CD4-positive, alpha-beta T cell treated with Interleukin-17A for 1 hour (primary cell): ENCODE data around the gene SEMA5A.

ENCODE experiments used
- DNase-seq: peaks from one replicate; pipeline ENCODE4 v3.0.0-alpha.2; 2020

The SEMA5A gene

DNA sequence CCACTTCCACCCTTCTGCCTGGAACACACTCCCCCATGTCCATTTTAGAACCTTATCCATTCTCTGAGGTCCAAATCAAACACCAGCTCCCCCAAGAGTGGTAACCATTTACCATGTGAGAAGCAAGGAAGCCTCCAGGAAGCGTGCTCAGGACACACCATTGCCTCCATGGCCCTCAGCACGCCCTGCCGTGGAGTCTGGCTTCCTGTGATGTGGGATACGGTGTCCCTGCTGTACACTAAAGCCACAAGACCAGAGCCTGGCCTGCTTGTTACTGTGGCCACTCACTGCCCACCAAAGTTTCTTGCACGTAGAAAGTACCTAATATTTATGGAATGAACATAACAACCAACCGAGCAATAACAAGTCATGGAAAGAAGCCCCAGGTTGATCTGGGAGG, 151.7 kb downstream of the SEMA5A start:
- DNase-seq: no peak

- no peak for DNase-seq
Observed at GRCh38 chr5:9392625-9393024, 153.2 kb downstream of the SEMA5A start.

GRCh38 chr5:9391080-9391479, 154.8 kb downstream of the SEMA5A start:
- DNase-seq: no peak

DNA sequence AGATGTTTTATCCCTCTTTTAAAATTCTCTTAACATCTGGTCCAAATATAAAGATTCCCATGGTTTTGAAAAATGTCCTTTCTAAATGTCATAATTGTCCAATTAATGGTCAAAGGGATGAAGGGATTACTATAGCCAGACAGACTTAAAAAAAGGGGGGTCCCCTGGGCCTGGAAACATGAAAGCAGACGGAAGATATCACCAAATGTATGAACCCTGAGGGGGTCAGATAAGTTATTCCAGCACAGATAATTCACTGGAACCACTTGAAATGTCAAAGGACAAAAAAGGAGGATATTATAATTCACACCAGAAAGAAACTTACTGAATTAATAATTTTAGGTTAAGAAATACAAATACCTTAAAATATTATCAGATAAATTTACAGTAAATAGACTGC, 155.8 kb downstream of the SEMA5A start:
- no peak for DNase-seq

GRCh38 chr5:9388941-9389674, 156.8 kb downstream of the SEMA5A start:
- DNase-seq: no peak

DNA sequence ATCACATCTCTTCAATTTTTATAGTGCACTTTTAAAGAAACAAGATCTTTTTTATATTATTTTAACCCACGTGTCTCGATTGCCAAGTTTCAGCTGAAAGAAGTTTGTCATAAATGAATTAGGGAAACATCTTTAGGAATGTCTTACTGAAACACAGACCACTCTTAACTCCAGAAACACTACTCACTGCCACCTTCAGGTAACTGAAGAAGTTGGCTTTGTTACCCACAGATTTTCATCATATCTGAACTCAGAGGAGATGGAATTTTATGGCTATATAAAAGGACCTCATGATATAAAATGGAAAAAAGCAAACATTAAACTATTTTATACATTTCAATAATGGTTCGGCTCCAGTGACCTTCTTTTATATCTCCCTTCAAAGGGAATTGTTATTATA, 158.0 kb downstream of the SEMA5A start:
- DNase-seq: no peak

DNA sequence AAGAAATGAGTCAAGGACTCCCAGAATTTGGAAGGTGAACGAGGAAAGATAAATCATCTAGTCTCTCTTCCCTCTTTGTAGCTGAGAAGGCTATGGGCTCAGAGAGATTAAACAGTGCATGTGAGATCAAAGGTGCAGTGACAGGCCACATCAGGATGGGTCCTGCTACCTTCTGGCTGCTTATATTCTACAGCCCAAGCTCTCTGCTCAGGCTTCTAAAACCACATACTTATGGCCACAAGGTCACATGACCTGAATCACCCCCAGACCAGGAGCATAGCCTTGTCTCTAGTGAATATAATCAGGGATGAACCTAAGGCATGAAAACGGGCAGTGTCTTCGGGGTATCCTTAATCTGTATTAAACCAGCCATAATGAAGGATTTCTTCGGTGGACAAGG, 158.9 kb downstream of the SEMA5A start:
- no peak for DNase-seq

GRCh38 chr5:9382522-9382921, 163.4 kb downstream of the SEMA5A start:
- no peak for DNase-seq

DNA sequence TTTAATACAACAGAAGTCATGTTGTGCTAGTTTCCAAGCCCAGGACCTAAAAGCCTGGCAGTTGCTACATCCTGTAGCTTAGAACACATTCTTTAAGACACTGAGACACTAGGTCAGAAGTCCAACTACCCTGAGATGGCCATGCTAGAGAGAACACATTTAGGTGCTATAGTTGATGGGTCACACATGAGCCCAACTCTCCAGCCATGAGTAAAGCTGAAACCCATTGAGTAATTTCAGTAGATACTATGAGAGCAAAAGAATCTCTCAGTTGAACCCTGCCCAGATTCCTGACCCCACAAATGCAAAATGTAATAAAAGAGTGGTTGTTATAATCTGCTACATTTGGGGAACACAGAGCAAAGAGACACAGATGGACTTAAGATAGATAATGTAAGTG, 164.4 kb downstream of the SEMA5A start:
- DNase-seq: no peak

GRCh38 chr5:9380109-9380508, 165.8 kb downstream of the SEMA5A start:
- DNase-seq: no peak

- DNase-seq: no peak
Observed at GRCh38 chr5:9376363-9377117, 169.3 kb downstream of the SEMA5A start.

GRCh38 chr5:9375756-9376155, 170.1 kb downstream of the SEMA5A start:
- no peak for DNase-seq

DNA sequence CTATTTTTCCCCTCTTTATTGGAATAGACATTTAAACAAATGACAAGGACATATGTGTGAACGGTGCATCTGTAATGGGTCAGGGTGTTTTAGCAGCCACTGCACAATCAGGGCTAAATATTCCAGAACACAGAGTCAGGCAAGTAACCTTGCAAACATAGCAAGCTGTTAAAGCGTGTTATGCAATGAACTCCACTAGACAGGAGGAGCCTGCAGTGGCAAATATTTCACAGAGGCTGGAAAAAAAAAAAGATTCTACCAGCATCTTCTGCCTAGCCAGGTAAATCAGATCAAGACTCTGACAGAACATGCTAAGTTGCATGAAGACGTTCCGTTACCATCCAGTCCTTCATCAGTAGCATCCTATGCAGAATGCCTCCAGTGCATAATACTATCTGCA, 171.8 kb downstream of the SEMA5A start:
- DNase-seq: no peak

DNA sequence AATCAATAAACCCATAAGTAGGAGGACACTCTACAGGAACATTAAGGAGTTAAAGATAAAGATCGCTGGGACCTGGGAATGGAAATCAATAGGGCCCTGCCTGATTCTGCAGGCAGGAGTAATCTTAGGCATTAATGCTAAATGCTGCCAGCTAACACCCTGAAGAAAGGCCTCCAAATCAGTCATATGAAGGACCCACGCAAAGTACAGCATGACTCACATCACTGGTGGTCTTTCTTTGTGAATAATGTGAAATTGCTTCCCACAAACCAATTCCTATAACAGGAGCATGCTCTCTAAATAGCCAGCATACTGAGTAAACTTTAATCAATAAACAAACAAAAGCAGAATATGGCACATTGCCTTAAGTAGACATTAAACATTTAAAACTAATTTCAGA, 172.3 kb downstream of the SEMA5A start:
- no peak for DNase-seq

GRCh38 chr5:9370256-9370655, 175.6 kb downstream of the SEMA5A start:
- no peak for DNase-seq

GRCh38 chr5:9365512-9365911, 180.4 kb downstream of the SEMA5A start:
- no peak for DNase-seq

DNA sequence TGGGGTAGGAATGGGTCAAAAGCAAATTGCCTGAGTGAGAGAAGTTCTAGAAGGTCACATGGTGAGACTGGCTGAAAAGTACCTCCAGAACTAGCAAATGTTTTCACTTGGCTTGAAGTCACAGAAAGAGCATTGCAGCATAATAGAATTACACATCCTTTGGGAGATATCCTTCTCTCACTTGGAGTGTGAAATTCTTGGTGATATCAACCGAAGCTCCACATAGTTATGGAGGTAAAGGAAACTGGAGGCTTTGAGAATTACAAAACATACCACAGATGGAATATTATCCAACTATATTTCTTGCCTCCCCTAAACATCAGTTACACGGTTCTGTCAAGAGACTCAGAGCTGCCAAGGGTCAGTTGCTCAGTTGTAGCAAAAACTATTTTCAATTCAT, 182.4 kb downstream of the SEMA5A start:
- DNase-seq: no peak

GRCh38 chr5:9363026-9363425, 182.8 kb downstream of the SEMA5A start:
- DNase-seq: no peak

- no peak for DNase-seq
Observed at GRCh38 chr5:9362600-9362999, 183.3 kb downstream of the SEMA5A start.

- DNase-seq: peak; percentile 52
Observed at GRCh38 chr5:9361835-9362234, 184.0 kb downstream of the SEMA5A start.

DNA sequence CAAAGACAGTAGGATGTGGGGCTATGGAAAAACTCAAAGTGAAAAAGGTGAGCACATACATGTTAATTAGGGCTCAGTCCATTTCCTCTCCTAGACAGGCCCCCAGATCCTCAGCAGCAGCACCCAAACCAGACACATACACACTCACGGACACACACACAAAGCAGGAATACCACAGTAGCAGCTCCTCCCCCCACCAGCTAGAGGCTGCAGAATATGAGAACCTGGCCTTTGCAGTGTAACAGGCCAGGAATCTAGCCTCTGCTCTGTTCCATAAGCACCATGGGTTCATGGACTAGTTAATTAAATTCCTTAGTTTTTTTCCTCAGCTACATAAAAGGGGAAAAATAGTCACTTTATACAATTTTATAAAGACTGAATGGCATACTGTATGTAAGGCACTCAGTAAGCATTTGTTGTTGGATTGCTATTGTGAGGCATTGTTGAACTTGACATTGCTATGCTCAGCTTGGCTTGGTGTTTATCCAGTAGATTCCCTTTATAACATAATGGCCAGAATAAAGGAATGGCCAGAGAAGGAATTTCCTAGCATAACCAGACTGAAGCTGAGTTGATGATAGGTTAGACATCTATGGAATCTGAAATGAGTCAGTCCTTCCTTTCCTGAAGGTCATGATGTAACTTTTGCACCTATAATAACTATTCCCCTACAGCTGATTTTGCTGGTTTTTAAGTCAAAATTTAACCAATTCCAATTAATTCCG, 186.8 kb downstream of the SEMA5A start:
- no peak for DNase-seq

DNA sequence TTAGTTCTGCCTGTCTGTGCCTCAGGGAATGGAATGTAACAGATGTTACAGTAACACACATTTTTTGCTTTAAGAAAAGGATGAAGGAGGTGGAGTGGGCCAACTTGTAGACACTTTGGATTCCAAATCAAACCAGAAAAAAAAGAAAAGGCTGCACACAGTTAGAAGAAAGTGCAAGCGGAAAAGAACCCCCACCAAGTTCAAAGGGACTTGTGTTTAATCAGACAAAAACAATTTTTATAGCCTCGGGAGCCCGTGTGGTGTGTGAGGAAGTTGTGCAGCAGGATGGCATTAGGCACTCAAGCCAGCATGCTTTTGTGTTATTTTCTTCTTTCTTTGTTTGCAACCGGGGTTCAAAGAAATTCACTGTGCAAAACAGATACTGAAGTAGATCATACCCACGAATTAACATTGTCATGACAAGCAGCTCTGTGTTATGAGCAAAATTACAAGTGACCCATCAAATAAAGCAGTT, 189.5 kb downstream of the SEMA5A start:
- DNase-seq: no peak

DNA sequence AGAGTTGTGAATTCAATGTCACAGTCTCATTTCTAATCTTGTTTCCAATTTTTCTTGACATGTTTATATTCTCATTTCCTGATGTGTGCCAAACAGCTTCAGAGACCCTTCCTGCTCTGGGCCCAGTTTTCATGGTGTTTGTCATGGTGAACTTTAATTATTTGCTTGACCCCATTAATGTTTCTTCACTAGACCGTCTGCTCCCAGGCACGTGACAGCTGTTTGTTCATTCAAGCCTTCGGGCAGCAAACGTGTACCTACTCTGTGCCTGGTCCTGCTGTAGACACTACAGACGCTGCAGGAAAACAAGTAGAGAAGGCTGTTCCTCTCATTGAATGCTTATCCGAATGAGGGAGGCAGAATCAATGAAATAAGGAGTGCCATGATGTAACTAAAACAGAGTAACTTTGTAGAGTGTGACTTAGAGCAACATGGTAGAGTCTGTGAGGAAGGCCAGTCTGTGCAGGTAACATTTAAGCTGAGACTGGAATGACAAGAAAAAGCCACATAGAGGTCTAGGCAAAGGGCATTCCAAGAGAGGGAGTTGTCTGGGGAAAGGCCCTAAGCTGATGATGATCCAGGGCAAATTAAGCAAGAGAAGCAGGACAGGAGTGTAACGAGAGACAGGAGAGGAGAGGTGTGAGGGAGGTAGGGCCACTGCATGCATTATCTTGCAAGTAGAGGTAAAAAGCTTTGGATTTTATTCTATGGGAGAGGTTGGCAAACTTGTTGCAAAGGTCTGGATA, 191.4 kb downstream of the SEMA5A start:
- no peak for DNase-seq
